Measurements from ENCODE around the gene ZDHHC3.

DNA sequence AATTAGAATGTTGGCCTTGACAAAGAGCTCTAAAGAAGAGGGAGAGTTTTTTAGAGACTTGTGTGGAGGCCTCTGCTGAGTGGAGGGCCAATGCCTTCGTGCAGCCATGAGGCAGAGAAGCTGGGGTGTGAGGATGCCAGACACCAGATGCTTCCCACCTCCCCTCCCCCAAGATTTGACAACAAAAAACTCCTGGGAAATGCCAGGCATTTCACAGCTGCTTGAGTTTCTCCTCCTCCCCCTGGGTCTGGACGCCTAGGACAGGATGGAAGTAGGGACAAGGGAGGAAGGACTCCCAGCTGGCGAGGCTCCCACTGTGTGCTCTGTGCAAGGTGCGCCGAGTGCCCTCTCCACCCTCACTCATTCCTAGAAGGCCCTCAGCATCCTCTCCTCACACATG, 81.5 kb downstream of the ZDHHC3 start:
- no peak for TF ChIP-seq CTCF (conservative IDR thresholded peaks at IDR 0.05; ENCODE audit: low read depth, low read length)
- no peak for TF ChIP-seq EZH2phosphoT487 (IDR thresholded peaks at IDR 0.05; ENCODE audit: borderline replicate concordance, low read length)
- no peak for TF ChIP-seq EZH2 (IDR thresholded peaks at IDR 0.05; ENCODE audit: low read length, unreplicated experiment)

Measured in PC-3 (cell line).